Lower leg skin (tissue), 3 donors: ENCODE data around the gene SPAG9.

Experiments
- POLR2A ChIP-seq, 2 donors: fragments of 450-650 bp; IDR thresholded peaks; one replicate each; pipeline ENCODE4 v1.6.1; 2016 to 2017; ENCODE audit warnings: antibody characterized with exemption in 2 of 2, mild to moderate bottlenecking in 1 of 2, moderate library complexity in 1 of 2
- TF ChIP-seq, protein P1 (sequence below), 3 donors: fragments of 450-650 bp; IDR thresholded peaks; one replicate each; pipeline ENCODE4 v1.5.1; 2016; ENCODE audit warnings: antibody characterized with exemption in 3 of 3, mild to moderate bottlenecking in 3 of 3, moderate library complexity in 2 of 3

DNA sequence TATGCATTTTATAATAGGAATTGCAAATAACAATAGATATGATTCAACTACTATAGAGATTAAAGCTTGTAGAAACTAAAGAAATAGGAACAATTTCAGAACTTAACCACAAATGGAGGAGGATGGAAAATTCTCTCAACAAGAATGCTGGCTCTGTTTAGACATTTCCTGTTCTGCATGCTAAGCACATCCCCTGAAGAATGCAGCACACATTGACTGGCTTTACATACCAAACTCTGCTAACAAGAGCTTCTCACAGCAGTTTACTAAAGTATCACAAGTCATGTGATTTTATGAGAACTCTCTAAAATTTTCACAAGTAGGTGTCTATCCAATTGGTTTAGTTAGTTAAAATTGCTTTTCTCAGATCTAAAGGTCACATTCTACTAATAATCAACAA lies 85.2 kb downstream of the SPAG9 start:
- TF ChIP-seq, protein P1, sequence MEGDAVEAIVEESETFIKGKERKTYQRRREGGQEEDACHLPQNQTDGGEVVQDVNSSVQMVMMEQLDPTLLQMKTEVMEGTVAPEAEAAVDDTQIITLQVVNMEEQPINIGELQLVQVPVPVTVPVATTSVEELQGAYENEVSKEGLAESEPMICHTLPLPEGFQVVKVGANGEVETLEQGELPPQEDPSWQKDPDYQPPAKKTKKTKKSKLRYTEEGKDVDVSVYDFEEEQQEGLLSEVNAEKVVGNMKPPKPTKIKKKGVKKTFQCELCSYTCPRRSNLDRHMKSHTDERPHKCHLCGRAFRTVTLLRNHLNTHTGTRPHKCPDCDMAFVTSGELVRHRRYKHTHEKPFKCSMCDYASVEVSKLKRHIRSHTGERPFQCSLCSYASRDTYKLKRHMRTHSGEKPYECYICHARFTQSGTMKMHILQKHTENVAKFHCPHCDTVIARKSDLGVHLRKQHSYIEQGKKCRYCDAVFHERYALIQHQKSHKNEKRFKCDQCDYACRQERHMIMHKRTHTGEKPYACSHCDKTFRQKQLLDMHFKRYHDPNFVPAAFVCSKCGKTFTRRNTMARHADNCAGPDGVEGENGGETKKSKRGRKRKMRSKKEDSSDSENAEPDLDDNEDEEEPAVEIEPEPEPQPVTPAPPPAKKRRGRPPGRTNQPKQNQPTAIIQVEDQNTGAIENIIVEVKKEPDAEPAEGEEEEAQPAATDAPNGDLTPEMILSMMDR (IDR thresholded peaks at IDR 0.05) = no peak
- TF ChIP-seq POLR2A (IDR thresholded peaks at IDR 0.05) = no peak
